Stimulated activated effector memory CD8-positive, alpha-beta T cell treated with anti-CD3 and anti-CD28 coated beads, Interleukin-12 subunit alpha, Interleukin-12 subunit beta, amount 100 ng/mL, for 72 hours (primary cell): ENCODE measurements around the gene TTC28.

Experiments used
- ATAC-seq: fragments of 150-1000 bp; cut with Tn5 transposase; 2 replicates; pipeline ENCODE4 v1.10.0; 2021
- DNase-seq, 2 donors: peaks; one replicate each; pipeline ENCODE4 v3.0.0; 2021 to 2022; ENCODE audit warnings: low spot score in 2 of 2
- H3K27ac Mint-ChIP-seq: one replicate; pipeline ENCODE4 v1.8.0; 2022; ENCODE audit warnings: mild to moderate bottlenecking, mixed read lengths
- H3K36me3 Mint-ChIP-seq: one replicate; pipeline ENCODE4 v1.8.0; 2022; ENCODE audit warnings: mild to moderate bottlenecking, mixed read lengths
- H3K4me1 Mint-ChIP-seq: one replicate; pipeline ENCODE4 v1.8.0; 2022; ENCODE audit warnings: mixed read lengths
- H3K4me3 Mint-ChIP-seq: one replicate; pipeline ENCODE4 v1.8.0; 2022; ENCODE audit warnings: mild to moderate bottlenecking, mixed read lengths
- H3K9me3 Mint-ChIP-seq: one replicate; pipeline ENCODE4 v1.8.0; 2022; ENCODE audit warnings: mixed read lengths

Gene TTC28

DNA sequence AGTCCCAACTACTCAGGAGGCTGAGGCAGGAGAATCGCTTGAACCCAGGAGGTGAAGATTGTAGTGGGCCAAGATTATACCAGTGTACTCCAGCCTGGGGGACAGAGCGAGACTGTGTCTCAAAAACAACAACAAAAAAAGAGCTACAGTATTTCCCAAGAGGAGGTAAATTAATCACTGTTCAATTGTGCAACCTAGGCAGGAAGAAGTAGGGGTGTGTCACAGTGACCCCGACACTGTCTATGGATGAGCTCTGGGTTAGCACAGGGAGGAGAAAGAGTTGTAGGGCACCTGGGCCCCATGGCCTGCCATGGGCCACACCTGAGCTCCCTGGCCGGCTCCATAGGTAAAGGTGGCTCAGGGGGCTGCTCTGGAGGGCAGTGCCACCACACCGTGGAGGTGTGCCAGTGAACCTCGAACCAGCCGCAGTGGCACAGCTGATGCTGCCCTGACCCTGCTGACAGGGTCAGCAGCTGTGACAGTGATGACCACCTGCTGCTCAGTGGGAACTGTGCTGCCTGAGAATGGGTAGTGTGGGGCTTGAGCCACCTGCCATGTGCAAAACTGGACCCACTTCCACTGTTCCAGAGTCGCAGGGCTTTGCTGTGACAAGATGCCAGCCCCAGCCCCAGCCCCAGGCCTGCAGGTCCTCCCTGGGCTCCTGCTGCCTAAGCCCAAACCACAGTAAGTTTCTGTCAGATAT is 676.6 kb downstream of the TTC28 start:
- Mint-ChIP-seq H3K4me1 (no peaks in the 10 kb centered on the region), H3K4me3 (no peak overlapping the region), H3K27ac (no peak overlapping the region), H3K36me3 (no peaks in the 10 kb centered on the region), H3K9me3 (no peaks in the 10 kb centered on the region)
- no peak for ATAC-seq
- DNase-seq, result no peak

DNA sequence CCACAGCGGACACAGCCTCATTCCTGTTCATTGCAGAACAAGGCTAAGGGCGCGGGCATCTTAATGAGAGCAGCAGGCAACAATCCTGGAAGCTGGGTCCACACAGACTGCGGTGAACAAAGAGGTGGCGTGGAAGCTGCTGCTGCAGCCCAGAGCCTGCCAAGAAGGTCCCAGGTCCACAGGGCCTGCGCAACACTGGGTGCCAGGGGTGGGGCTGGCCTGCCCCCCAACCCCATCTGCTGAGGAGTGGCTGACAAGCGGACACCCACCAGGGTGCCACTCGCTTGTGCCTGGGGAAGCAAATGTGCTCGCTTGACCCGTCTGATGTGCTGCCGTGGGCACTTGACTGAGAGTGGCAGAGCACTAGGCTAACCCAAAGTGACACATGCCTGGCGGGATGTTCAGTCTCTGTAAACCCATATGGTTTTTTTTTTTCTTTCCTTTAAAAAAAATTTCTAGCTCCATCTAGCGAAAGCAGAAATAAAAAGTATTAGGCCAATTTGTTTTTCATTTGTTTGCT is 677.4 kb downstream of the TTC28 start:
- Mint-ChIP-seq H3K36me3 (no peaks in the 10 kb centered on the region), H3K4me1 (no peaks in the 10 kb centered on the region), H3K4me3 (no peak overlapping the region), H3K27ac (no peak overlapping the region), H3K9me3 (no peaks in the 10 kb centered on the region)
- DNase-seq (no peak), ATAC-seq (no peak)

DNA sequence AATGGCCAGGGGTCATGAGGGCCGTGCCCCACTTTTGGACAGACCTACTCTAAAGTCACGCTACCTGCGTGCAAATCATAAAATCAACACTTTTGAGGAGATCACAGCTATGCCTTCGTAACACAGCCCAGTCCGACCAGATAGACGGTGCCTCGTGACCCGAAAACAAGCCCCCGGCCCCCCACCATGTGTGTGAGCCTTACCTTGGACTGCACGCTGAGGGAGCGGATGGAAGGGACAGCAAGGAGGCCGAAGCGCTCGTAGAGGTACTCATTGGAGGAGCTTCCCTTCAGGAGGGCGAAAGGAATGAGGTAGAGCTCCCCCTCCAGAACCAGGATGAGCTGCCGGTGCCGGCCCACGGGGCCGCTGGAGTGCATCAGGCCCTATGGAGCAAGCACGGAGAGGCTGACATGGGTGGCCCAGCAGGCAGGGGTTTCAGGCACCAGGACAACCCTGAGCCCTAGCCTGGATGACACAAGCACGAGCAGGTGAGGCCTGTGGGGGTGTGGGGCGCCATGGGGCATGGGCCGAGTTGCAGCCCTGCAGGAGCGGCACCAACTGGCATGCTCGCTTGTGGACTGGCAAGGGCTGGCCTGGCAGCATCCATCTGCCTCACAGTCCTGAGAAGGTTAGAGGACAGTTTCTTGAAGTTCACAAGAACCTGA is 678.3 kb downstream of the TTC28 start:
- Mint-ChIP-seq H3K9me3 (no peaks in the 10 kb centered on the region), H3K36me3 (no peaks in the 10 kb centered on the region), H3K27ac (no peak overlapping the region), H3K4me1 (no peaks in the 10 kb centered on the region), H3K4me3 (no peak overlapping the region)
- ATAC-seq (no peak), DNase-seq (no peak)

DNA sequence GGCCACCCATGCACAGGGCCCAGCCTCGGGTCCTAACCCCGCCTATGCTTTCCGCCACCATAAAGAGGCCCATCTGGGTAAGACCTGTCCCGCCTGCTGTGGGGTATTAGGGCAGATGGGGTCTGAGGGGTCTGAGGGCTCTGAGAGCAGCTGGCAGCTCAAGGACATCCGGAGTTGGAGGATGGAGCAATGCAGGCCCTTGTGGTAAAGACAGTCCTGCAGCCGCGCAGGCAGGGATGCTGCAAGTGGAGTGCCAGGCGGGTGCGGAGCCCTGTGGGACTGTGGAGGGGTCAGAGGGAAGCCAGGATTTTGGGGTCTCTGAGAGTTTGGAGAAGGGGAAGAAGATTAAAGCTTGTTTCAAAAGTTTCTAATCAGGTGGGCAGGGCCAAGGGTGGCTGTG is 679.3 kb downstream of the TTC28 start:
- DNase-seq (no peak), ATAC-seq (no peak)
- no peak overlapping the region for H3K27ac Mint-ChIP-seq
- H3K36me3 Mint-ChIP-seq, result no peaks in the 10 kb centered on the region
- no peak overlapping the region for H3K4me3 Mint-ChIP-seq
- H3K9me3 Mint-ChIP-seq, result no peaks in the 10 kb centered on the region
- H3K4me1 Mint-ChIP-seq, result no peaks in the 10 kb centered on the region

DNA sequence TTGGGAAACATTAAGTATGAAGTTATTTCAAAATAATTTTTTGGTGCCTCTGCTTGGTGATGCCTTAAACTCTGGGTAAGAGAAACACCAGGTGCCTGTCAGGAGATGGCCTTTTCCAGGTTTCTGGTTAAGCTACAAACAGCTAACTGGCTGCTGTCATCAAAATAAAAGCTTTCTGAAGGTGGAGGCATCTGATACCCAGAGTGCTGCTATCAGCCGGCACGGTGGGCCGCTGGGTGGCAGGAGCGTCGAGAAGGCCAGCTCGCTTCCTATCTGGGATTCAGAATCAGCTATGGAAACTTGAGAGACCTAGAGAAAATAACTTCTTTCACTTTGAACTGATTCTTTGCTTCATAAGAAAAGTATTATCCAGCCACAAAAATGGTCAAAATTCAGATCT is 679.8 kb downstream of the TTC28 start:
- Mint-ChIP-seq H3K36me3 (no peaks in the 10 kb centered on the region), H3K4me3 (no peak overlapping the region), H3K9me3 (no peaks in the 10 kb centered on the region), H3K27ac (no peak overlapping the region), H3K4me1 (no peaks in the 10 kb centered on the region)
- DNase-seq (no peak), ATAC-seq (no peak)

DNA sequence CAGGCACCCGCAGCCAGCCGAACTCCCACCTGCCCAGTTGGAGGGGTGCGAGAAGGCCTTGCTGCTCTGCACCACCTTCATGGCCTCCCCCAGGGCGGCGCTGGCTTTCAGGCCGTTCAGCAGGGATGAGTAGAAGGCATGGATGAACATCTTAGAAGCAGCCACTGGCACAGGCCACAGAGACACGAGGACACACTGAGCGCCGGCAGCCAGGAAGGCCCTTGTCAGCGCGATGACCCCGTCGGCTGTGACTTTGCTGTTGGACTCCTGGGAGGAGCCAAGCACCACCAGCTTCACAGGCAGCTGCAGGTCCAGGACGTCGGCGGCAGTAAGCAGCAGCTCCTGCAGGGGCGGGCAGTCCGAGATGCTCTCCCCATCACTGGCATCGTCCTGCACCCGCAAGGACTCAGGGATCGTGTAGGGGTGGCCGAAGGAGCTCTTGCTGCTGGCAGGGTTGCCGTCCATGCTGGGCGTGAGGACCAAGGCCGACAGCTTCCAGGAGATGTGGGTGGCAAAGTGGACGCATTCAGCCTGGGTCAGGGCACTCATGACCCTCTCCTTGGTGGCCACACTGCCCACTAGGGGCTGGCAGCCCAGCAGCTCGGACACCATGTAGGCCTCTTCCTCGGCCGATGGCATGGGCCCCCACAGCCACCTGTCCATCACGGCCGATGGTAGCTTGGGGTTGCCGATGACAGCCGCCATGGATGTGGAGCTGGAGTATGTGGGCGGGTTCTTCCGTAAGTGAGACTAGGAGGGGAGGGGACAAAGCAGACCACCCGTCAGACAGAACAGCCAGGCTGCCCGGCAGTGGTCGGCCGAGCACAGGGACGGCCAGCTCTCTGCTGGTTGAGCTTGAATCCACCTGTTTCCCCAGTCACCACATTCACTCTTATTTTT is 680.9 kb downstream of the TTC28 start:
- Mint-ChIP-seq H3K27ac (no peak overlapping the region), H3K9me3 (no peaks in the 10 kb centered on the region), H3K4me3 (no peak overlapping the region), H3K36me3 (no peaks in the 10 kb centered on the region), H3K4me1 (no peaks in the 10 kb centered on the region)
- ATAC-seq (no peak), DNase-seq (no peak)

DNA sequence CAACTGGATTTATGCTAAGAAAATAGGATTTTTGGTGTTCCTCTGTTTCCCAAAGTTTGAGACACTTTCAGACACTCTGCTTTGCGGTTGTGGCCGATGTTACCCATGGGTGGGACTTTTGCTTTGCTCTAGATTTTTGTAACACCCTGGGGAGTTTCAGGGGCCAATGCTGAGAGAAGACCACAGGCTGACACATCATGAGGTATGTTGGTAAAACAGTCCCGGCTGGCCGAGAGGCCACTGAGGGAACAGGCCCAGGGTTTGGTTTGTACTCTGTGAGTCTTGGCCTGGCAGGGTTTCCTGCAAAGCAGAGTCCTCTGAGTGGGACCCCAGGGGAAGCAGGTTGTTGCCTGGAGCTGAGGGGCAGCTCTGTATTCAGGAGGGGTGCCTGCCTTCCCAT is 682.1 kb downstream of the TTC28 start:
- no peak for DNase-seq
- ATAC-seq, result peak; percentile 59
- Mint-ChIP-seq H3K4me3 (no peak overlapping the region), H3K36me3 (no peaks in the 10 kb centered on the region), H3K27ac (no peak overlapping the region), H3K4me1 (no peaks in the 10 kb centered on the region), H3K9me3 (no peaks in the 10 kb centered on the region)

DNA sequence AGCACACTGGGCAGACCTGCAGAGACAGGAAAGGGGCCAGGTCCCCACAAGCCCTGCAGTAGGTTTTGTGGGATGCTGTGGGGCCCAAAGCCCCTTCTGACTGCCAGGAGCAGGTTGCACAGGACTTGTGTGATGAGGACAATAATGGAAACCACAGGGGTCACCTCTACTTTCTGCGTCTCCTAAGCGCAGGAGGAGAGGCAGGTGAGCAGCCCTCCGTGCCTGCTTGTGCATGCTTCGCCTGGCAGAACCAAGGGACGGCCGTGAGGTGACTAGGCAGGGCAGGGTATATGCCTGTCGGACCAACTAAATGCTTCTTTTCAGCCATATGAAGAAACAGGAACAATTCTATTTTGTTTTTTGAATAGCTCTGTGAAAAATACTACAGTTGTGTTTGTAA is 682.7 kb downstream of the TTC28 start:
- Mint-ChIP-seq H3K4me3 (no peak overlapping the region), H3K36me3 (no peaks in the 10 kb centered on the region), H3K27ac (no peak overlapping the region), H3K4me1 (no peaks in the 10 kb centered on the region), H3K9me3 (no peaks in the 10 kb centered on the region)
- ATAC-seq (no peak), DNase-seq (no peak)

DNA sequence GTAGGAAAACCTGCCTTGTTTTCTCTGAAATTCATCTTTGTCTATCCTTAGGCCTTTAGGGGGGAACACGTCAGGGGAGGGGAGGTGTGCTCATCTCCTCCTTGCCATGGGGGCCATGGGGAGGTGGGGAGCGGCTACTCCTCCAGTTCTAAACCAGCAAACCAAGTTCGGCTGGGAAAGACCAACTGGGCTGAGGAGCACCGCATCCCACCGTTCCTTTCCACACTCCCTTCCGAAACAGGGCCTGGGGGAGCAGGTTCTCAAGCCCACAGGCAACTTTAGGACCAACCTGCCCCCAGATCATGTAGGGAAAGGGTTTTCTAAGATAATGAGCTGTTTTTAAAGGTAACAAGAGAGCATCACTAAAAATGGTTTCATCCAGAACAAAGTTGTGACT is 683.1 kb downstream of the TTC28 start:
- no peaks in the 10 kb centered on the region for H3K36me3 Mint-ChIP-seq
- H3K4me1 Mint-ChIP-seq, result no peaks in the 10 kb centered on the region
- H3K9me3 Mint-ChIP-seq, result no peaks in the 10 kb centered on the region
- H3K4me3 Mint-ChIP-seq, result no peak overlapping the region
- ATAC-seq (no peak), DNase-seq (no peak)
- no peak overlapping the region for H3K27ac Mint-ChIP-seq

DNA sequence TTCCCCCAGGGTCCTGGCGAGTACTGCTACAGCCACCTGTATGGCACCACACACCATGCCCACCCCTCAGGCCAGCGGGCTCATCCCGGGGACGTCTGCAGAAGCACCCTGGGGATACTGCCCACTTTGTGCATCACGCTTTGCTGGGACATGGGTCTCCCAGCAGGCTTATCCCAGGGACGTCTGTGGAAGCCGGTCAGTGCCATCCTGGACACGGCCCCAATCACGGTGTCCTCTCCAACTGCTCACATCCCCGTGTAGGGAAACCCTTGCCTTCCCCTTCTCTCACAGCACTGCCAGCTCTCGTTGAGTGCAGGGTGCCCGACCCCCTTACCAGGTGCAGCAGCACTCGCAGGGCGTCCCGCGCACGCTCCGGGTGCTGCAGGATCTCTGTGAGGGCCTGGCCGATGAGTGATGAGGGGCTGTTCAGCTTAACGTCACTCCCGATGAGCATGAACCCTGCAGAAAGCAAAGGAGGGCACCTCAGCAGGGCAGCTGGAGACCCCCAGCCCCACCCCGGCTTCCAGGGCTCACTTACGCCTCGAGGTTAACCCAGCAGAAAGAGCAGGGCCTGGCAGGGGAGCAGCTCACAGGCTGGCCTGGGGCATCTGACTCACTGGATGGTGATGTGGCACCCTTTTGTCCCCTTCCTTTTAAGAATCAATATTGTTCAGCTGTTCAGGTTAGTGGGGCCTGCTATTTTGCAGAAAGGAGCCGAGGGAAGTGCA is 683.7 kb downstream of the TTC28 start:
- ATAC-seq (no peak), DNase-seq (no peak)
- Mint-ChIP-seq H3K36me3 (no peaks in the 10 kb centered on the region), H3K9me3 (no peaks in the 10 kb centered on the region), H3K27ac (no peak overlapping the region), H3K4me3 (no peak overlapping the region), H3K4me1 (no peaks in the 10 kb centered on the region)

DNA sequence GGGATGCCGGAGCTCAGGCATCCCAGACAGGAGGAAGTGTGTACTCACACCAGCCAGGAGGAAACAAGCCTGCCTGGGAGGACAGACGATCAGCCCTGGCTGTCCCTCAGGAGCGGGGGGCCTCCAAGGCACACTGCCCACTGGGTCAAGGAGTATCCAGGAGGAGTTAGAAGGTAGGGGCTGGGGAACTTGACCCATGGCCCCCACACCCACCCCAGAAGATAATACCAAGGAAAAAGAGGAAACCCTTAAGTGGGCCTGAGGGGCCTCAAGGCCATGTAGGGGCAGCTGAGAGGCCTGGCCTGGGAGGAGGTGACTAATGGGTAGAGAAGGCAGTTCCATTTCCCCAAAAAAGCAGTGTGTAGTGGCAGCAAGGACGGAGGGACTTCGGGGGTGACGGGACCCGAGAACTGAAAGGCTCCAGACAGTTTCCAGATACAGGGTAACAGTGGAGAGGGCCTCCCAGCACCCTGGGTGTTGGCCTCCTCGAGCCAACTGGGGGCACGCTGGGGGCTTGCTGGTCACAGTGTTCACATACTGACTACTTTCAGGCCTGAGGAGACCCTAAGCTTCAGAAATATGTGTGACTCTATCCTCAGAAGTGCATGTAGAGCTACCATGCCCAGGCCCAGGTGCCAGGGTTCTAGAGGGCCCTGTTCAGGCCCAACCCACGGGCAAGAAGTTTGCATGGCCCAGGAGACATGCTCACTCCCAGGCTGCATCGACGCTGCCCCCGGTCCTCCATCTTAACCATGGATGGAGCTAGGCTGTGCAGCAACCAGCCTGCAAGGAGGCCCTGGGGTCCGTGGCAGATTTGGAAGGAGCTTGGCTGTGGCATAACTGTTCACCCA is 684.9 kb downstream of the TTC28 start:
- Mint-ChIP-seq H3K4me3 (no peak overlapping the region), H3K9me3 (no peaks in the 10 kb centered on the region), H3K27ac (no peak overlapping the region), H3K4me1 (no peaks in the 10 kb centered on the region), H3K36me3 (no peaks in the 10 kb centered on the region)
- DNase-seq (no peak), ATAC-seq (no peak)

DNA sequence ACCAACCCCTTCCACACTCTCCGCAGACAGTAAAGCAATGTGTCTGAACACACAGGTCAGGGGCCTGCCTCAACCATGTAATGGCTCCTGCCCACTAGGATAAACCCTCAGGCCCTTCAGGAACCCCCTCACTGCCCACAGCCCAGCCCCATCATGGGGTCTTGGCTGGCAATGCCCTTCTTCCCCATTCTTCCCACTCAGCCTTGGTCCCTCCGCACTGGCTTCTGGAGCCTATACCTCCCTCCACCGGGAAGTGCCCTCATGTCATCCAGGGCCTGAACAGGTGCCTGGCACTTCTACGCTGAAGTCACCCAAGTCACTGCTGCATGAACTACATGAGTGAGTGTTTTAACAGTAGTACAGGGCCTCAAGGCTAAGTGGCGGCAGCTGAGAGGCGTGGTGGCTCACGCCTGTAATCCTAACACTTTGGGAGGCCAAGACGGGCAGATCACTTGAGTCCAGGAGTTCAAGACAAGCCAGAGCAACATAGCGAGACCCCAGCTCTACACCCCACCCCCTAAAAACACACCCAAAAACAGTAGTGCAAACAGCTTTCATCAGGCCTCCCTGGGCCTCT is 685.8 kb downstream of the TTC28 start:
- ATAC-seq, result no peak
- no peaks in the 10 kb centered on the region for H3K4me1 Mint-ChIP-seq
- no peak overlapping the region for H3K27ac Mint-ChIP-seq
- H3K9me3 Mint-ChIP-seq, result no peaks in the 10 kb centered on the region
- no peaks in the 10 kb centered on the region for H3K36me3 Mint-ChIP-seq
- H3K4me3 Mint-ChIP-seq, result no peak overlapping the region
- no peak for DNase-seq

DNA sequence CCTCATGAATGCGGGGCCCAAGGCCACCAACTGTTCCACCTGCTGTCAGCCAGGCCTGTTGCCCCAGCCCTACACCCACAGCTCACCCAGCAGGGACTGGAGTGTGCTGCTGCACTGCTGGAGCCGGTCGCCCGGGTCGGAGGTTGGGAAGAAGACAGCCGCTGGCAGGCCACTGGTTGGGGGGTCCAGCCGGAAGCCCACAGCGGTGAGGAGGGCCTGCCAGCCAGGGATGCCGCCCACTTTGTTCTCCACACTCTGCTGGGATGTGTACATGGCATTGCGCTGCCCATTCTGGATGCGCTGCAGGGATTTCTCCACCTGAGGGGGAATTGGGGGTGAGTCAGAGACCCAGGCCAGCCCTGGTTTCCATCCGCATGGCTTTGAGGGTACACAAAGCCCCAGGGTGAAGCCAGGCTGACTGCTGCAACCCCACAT is 686.4 kb downstream of the TTC28 start:
- DNase-seq (no peak), ATAC-seq (no peak)
- no peaks in the 10 kb centered on the region for H3K4me1 Mint-ChIP-seq
- H3K36me3 Mint-ChIP-seq, result no peaks in the 10 kb centered on the region
- no peaks in the 10 kb centered on the region for H3K9me3 Mint-ChIP-seq
- no peak overlapping the region for H3K4me3 Mint-ChIP-seq
- no peak overlapping the region for H3K27ac Mint-ChIP-seq
